Measurements from ENCODE around the gene SNW1. TPM values are rescaled to one million over a fixed set of nuclear protein-coding genes. Genes with fewer than 3 reads are reported as not detected.

The SNW1 gene
- total and polyA plus RNA-seq, 12 donors, result 24.2 to 85.0 (median 51.9) TPM

DNA sequence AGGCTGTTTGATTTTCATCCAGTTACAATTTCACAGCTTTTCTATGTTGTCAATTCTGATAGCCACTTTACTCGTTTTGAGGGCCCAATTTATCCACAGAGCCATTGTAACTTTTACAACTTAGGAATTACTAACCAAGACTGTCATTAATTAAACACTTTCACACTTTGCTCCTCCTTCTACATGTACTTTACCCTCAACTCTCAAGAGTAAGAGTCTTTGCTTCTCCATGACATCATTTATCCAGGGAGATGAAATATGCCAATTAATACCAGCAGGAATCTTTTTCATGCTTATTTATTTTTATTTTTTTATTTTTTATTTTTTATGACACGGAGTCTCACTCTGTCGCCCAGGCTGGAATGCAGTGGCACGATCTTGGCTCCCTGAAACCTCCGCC, 39.5 kb downstream of the SNW1 start:
- Histone ChIP-seq H3K4me3 (no peak overlapping the region), H3K9me3 (replicated peaks in 1 of 3) (no peaks in the 10 kb centered on the region), H3K4me1 (replicated peaks in 1 of 2) (no peaks in the 10 kb centered on the region), H3K27me3 (no peaks in the 10 kb centered on the region), H3K36me3 (replicated peaks in 1 of 2) (peaks cover 0 to 96% of the 10 kb centered on the region in 2 donors), H3K27ac (no peak overlapping the region)
- TF ChIP-seq, protein P1, sequence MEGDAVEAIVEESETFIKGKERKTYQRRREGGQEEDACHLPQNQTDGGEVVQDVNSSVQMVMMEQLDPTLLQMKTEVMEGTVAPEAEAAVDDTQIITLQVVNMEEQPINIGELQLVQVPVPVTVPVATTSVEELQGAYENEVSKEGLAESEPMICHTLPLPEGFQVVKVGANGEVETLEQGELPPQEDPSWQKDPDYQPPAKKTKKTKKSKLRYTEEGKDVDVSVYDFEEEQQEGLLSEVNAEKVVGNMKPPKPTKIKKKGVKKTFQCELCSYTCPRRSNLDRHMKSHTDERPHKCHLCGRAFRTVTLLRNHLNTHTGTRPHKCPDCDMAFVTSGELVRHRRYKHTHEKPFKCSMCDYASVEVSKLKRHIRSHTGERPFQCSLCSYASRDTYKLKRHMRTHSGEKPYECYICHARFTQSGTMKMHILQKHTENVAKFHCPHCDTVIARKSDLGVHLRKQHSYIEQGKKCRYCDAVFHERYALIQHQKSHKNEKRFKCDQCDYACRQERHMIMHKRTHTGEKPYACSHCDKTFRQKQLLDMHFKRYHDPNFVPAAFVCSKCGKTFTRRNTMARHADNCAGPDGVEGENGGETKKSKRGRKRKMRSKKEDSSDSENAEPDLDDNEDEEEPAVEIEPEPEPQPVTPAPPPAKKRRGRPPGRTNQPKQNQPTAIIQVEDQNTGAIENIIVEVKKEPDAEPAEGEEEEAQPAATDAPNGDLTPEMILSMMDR (IDR thresholded peaks at IDR 0.05), result no peak
- TF ChIP-seq POLR2A (IDR thresholded peaks at IDR 0.05), result no peak
- no peak for DNase-seq
- intact Hi-C loops (cut with DNase I), result no loop called here
- 92 to 95% (median 94%) methylated on average over 5 of the region's 5 CpGs for WGBS, 4 donors

DNA sequence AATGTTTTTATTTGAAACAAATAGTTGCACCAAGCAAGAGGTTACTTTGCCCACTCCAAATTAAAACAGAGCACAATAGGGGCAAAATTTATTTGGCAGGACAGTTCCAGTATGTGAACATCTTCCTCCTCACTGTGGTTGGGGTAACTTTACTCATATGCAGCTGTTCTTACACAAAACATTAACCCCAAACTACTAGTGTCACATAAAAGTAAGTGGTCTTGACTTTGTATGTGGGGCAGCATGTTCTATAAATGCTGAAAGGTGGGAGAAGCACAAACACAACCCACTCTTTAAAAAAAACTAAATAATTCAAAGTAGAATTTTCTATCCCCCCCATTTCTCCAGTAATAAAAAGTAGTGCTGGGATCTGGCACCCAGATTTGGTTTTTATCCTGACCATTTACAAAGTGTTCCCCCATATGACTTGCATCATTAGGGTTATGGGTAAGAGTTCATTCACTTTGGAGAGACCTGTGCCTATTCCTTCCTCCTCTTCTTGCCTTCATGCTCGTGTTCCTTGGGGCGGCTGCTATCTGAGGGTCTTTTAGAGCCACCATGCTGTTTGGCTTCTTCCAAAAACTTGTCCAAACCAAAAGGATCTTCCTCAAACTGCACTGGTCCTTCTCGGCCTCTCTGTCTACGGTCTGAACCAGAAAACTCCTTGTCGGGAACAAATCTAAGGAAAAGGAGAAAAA, 43.2 kb downstream of the SNW1 start:
- H3K9me3 ChIP-seq (replicated peaks in 1 of 3), result no peaks in the 10 kb centered on the region
- H3K36me3 ChIP-seq (replicated peaks in 1 of 2), result peaks cover 0 to 85% of the 10 kb centered on the region in 2 donors
- WGBS, 4 donors, result 79 to 88% (median 82%) methylated on average over 5 of the region's 5 CpGs

DNA sequence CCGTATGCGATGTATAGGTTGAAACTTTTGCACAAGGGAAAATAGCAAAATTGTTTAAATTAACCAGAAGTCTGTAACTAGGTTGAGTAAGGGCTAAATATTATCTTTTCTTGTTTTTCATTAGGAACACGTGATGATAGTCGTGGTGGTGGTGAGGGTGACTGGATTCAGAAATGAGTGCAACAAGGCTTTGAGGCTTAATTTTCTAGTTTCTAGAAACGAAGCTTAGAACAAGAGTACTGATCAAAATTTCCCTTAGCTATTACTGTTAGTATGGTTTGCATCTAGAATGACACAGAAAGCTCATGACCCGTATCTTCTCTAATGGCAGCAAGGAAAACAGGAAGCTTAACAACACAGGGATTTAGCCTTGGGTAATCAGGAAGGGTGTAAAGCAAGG, 46.0 kb downstream of the SNW1 start:
- H3K4me1 ChIP-seq (replicated peaks in 1 of 2), result peaks cover 0 to 2% of the 10 kb centered on the region in 2 donors
- TF ChIP-seq, protein P1 (IDR thresholded peaks at IDR 0.05), result no peak
- TF ChIP-seq POLR2A (IDR thresholded peaks at IDR 0.05), result no peak
- H3K9me3 ChIP-seq (replicated peaks in 1 of 3), result no peaks in the 10 kb centered on the region
- peaks cover 0 to 84% of the 10 kb centered on the region in 2 donors for H3K36me3 ChIP-seq (replicated peaks in 1 of 2)
- intact Hi-C loops (cut with DNase I), result no loop called here
- H3K27ac ChIP-seq, result no peak overlapping the region
- H3K27me3 ChIP-seq, result no peaks in the 10 kb centered on the region
- H3K4me3 ChIP-seq, result no peak overlapping the region
- no peak for DNase-seq
- 86 to 91% (median 88%) methylated on average over 6 of the region's 6 CpGs for WGBS, 4 donors

More for the DNA sequence above, 43.2 kb downstream of the SNW1 start:
- Histone ChIP-seq H3K27me3 (no peaks in the 10 kb centered on the region), H3K4me3 (no peak overlapping the region), H3K4me1 (replicated peaks in 1 of 2) (no peaks in the 10 kb centered on the region), H3K27ac (no peak overlapping the region)
- DNase-seq, result no peak
- no peak for TF ChIP-seq POLR2A (IDR thresholded peaks at IDR 0.05)
- intact Hi-C loops (cut with DNase I), result no loop called here

DNA sequence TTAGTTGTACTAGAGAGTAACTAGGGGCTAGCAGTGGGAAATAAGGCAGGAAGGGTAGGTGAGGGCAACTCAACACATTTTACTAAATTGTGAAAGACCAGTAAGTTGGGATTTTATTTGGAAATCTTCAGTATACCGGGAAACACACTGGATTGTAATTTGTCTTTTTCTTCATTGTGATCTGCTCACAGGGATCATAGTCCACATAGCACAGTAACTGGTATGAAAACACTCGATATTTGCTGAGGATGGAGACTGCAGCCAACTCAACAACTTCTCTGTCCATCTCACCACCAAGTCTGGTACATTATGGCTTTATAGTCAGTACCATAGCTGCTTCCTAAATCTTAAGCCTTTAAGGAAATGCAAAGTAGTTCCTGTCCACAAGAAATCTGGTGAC, 50.6 kb downstream of the SNW1 start:
- DNase-seq, result no peak
- no peaks in the 10 kb centered on the region for H3K9me3 ChIP-seq (replicated peaks in 1 of 3)
- H3K4me1 ChIP-seq (replicated peaks in 1 of 2), result peaks cover 9 to 31% of the 10 kb centered on the region in 2 donors
- intact Hi-C loops (cut with DNase I), result no loop called here
- no peaks in the 10 kb centered on the region for H3K27me3 ChIP-seq
- H3K4me3 ChIP-seq, result no peak overlapping the region
- TF ChIP-seq, protein P1 (IDR thresholded peaks at IDR 0.05), result no peak
- no peak for TF ChIP-seq POLR2A (IDR thresholded peaks at IDR 0.05)
- peaks cover 0 to 40% of the 10 kb centered on the region in 2 donors for H3K36me3 ChIP-seq (replicated peaks in 1 of 2)
- no peak overlapping the region for H3K27ac ChIP-seq
- WGBS, 4 donors, result 84 to 92% (median 88%) methylated on average over 2 of the region's 2 CpGs

DNA sequence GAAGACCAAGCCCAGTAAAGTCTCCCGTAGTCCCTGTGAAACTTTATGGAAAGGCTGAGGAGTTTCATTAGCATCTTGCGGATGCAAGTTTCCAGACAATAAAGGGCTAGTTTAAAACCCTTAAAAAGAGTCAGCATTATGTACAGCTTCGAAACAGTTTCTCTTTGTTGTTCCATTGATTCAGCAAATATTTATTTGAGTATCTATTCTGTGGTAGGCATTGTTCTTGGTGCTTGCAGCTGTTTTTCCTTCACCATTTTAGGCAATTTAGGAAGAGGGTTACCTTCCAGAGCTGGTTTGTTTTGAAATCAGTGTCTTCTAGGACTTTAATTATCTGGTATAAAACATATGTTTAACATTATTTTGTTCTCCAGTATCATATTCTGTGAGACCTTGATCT, 51.5 kb downstream of the SNW1 start:
- TF ChIP-seq POLR2A (IDR thresholded peaks at IDR 0.05), result no peak
- TF ChIP-seq, protein P1 (IDR thresholded peaks at IDR 0.05), result no peak
- H3K4me3 ChIP-seq, result peak overlapping the region in 1 of 4 donors; percentile 86
- H3K36me3 ChIP-seq (replicated peaks in 1 of 2), result peaks cover 0 to 31% of the 10 kb centered on the region in 2 donors
- no peak overlapping the region for H3K27ac ChIP-seq
- H3K27me3 ChIP-seq, result no peaks in the 10 kb centered on the region
- 83 to 87% (median 85%) methylated on average over 3 of the region's 3 CpGs for WGBS, 4 donors
- H3K4me1 ChIP-seq (replicated peaks in 1 of 2), result peaks cover 9 to 31% of the 10 kb centered on the region in 2 donors
- DNase-seq, result no peak
- intact Hi-C loops (cut with DNase I), result loop anchor here in 1 of 2 donors (10.0 kb wide), 1 partner anchor 245 kb away; no protein-coding TSS in a partner anchor
- no peaks in the 10 kb centered on the region for H3K9me3 ChIP-seq (replicated peaks in 1 of 3)
